GM18498 (cell line): Measurements from ENCODE around the gene MAPK12.

ENCODE experiments used
- ATAC-seq: cut with Tn5 transposase; IDR thresholded peaks from one replicate; pipeline ENCODE4 v1.9.1; 2021; ENCODE audit warnings: mild to moderate bottlenecking, moderate library complexity; ENCODE audit not compliant: unreplicated experiment

MAPK12 gene

DNA sequence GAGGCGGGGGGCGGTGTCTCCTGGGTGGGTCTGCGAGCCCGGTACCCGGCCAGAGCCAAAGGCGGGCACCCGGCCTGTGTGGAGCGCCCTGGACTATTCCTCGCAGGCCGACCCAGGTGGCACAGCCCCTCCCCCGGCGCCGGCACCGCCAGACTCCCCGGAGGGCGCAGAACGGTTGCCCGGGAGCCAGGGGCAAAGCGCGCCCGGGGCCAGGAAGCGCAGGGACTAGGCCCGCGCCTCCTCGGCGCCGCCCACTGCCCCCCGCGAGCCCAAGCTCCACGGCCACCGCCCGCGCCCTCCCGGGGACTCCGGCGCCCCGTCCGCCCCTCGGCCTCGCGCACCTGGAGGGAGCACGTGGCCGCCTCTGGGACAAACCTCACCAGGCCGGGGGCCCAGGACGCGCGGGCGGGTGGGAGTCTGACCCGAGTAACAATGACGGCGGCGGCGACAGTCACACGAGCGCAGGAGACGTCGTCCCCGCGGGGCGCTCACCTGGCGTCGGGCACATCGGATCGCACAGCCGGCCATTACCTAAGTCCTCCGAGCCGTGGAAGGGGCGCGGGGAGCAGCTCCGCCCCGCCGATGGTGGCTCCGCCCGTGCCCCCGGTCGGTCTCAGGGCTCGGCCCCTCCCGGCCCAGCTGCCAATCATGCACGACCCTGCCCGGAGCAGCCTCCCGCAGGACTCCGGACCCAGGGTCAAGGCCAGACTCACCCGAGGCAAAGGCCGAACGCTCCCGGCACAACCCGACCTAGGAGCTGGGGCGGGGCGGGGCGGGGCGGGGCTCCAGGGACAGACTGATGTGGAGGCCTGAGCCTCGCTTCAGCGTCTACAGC lies 38.5 kb upstream of the MAPK12 start:
- ATAC-seq = no peak

DNA sequence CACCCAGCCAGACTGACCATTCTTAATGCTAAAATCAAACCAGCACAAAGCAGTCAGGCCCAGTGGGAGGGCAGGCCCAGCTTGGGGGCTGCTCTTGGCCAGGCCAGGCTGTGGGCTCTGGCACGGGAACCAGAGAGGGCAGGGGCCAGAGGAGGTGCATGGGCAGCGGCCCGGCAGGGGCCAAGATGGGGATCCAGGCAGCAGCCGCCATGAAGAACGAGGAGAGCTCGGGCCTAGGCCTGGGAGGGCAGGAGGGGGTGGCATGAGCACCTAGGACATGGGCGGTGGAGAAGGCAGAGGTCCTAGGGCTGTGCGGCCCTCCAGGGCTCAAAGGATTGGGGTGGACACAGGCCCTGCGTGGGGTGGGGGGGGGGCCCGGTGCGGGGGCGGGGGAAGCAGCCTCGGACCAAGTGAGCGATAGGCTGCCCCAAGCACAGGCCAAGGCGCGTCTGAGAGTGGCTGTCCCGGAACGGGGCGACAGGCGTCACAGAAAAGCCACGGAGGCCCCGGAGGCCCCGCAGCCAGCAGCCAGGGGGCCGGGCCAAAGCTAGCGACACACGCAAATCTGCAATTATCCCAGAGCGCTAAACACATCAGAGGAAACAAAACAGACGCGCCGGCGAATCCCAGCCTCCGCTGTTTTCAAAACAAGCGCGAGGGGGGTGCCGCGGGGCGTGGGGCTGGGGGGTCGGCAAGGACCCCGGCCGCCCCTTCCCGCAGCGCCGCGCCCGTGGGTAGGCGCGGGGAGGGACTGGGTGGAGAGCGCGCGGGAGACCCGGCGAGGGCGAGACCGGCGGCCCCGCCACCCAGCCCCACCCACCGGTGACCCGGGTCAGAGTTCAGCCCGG lies 37.7 kb upstream of the MAPK12 start:
- no peak for ATAC-seq

GRCh38 chr22:50298266-50298637 lies 36.8 kb upstream of the MAPK12 start:
- ATAC-seq = no peak

- ATAC-seq = no peak
Measured at GRCh38 chr22:50297510-50298265, 36.2 kb upstream of the MAPK12 start.

- ATAC-seq = no peak
Measured at GRCh38 chr22:50296658-50297490, 35.4 kb upstream of the MAPK12 start.

GRCh38 chr22:50294319-50294656 lies 32.8 kb upstream of the MAPK12 start:
- ATAC-seq = no peak

DNA sequence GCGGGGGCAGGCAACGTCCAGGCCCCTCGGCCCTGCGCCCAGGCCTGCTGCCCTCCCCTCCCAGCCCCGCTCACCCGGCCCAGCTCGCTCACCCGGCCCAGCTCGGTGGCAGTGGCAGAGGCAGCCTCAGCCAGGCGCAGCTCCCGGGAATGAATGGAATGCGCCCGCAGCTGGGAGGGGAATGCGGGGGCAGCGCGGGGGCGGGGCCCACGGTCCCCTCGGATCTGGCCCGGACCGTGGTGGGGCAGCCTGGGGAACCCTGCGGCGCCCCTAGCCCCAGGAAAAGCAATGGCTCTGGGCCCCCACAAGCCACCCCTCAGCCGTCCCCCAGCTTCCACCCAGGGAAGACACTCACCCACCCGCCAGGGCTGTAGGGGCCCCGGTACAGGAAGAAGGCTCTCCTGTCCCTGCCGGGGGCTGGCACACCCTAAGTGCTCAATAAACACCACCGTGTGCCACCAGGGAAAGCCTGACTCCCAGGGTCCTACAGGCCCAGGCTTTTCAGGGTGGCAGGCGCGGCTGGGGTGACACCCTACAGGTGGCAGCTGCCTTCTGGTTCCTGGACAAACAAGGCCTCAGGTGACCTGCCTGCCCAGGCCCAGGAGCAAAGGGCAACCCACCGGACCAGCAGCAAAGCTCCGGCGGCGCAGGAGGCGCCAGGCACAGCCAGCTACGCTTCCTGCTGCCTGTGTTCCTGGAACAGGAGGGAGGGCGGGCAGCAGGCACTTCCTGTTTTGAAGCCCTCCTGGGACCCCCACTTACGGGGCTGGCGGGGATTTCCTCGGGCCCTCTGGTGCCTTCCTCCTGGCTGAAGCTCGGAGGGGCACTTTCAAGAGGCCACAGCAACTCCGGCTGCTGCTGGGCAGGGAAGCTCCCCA lies 32.2 kb upstream of the MAPK12 start:
- ATAC-seq = no peak

DNA sequence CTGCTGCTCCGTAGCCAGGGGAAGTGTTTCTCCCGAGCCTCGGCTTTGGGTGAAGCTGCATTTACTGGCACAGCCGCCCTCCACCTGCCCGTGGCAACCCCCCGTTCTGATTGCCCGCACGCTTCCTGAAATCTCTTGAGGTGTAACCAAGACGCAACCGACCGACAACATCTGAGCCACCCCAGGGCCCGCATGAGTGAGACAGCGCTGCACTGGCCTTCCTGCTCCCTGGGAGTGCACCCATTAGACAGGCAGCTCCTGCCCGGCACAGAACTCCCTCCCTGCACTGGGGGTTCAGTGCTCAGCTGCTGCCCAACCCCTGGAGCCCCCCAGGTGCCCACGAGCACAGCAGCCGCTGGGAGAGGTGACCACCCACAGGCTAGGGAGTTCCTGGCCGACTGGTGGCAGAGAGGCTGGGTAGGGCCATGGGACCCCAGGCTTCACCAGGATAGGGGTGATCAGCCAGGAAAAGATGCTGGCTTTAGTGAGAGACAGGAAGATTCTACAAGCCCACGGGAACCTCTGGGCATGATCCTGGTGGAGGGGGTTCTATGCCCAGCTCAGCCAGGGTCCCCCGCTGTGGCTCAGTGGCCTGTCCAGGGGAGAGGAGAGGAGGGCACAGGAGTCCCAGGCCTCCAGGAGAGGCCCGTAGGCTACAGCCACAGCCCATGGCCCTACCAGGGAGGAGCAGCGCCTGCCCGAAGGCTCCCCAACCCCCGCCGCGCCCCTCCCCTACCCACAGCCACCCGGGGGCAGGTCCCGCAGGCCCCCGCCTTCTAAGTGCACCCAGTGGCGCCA lies 31.4 kb upstream of the MAPK12 start:
- no peak for ATAC-seq

DNA sequence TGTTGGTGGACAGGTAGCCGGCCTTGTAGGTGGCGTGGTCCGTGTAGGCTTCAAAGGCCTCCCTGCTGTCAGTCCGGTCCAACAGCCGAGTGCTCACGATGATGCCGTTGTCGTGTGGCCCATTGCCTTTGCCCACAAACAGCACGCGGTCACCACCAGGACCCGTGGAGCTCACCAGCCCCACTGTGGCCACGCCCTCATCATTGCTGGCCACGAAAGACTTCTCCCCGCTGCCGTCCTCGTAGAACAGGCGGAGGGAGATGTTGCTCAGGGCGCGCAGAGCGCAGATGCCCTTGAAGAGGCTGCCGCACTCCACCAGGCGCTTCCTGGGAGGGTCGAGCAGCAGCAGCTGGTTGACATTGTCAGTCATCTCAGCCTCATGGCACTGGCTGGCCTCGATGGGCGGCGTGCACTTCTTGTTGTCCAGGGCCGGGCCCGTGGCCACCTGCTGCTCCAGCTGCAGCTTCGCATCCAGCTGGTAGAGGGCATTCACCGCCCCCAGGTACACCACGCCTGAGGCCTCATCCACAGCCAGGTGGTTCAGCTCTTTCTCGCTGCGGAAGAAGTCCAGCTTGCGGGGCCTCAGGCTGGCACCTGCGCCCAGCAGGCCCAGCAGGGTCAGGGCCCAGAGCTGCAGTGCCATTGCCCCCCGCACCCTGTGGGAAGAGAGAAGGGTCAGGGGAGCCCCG lies 28.6 kb upstream of the MAPK12 start:
- ATAC-seq = no peak

DNA sequence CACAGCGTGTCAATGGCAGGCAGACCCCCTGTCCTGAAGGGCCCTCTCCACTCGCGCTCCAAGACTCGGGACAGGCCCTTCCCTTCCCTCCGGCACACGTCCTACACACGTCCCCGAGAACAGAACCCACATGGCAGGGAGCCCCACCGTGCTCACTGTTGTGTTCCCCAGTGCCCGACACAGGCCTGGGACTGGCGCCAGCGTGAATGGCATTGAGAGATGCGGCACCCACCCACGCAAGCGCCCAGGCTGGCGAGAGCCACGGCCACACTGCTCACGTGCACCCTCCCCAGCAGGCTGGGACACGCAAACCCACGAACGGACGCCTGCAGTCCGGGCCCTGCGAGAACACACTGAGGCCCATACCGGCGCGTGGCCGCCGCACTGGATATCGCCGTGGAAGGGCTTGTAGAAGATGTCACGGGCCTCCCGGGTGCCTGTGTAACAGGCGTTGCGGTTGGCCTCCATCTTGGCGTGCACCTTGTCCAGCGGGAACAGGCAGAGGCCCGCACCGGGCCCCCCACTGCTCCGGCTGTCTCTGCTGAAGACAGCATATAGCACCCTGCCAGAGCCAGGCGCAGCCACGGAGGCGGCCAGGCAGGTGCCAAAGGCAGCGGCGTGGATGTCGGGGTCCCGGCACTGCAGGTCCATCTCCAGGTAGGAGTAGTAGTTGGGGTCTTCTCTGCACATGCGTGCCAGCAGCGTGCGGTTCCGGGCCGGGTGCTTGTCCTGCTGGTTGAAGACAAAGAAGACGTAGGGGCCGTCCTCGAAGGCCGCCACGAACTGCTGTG lies 27.9 kb upstream of the MAPK12 start:
- ATAC-seq = no peak

DNA sequence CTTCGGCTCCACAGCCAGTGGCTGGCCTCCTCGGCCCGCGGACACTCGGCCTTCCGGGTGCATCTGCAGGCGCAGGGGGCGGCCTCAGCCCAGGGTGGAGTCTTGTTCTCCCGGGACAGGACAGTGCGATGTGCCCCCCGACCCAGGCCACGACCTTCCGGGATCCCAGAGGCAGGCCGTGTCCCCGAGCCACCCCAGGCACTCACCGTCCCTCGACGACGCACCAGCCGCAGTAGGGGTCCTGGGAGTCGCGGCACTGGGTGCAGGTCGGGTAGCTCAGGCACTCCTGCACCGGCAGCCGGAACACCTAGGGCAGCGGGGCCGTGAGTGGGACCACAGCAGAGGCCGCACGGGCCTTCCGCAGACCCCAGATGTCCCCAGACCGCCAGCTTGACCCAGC lies 26.2 kb upstream of the MAPK12 start:
- ATAC-seq = no peak

DNA sequence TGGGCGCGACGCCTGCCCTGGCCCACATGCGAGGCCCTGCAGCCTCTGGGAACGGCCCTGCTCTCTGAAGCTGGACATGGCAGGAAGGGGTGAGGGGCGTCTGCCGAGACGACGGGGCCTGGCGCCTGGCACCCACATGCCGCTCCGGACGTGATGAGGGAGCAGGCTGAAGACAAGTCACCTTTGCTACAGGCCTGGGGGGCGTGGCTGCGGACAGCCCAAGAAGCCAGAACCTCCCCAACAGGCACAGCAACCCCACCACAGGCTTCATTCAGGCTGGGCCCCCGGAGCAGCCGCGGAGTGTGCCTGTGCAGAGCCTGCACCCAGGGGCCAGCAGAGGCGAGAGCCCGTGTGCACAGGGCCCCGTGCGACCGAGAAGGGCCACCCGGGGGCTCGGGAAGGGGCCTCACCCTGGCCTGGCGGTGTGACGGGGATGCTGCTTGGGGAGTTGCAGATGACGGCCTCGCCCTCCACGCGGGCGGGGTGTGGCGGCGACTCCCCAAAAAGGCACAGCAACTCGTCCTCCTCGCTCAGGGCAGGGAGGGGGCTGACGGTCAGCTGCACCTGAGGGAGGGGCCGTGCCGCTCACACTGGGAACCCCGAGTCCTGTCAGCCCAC lies 25.3 kb upstream of the MAPK12 start:
- no peak for ATAC-seq

DNA sequence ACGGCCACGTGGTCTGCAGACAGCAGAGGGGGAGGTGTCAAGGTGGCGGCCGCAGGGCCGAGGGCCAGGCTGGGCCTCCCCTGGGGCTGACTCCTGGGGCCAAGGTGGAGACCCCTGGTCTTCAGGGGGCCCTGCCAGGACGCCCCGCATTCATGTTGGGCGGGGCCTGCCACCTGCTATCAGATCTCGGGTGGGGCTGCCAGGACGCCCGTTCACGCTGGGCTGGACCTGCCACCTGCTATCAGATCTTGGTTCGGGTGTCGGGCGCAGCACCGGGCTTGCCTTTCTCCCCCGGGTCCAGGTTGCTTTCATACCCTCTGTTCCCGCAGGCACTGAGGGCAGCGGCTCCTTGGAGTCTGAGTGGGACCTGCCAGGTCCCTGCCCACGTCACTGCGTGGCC lies 24.8 kb upstream of the MAPK12 start:
- ATAC-seq = no peak

- no peak for ATAC-seq
Measured at GRCh38 chr22:50285568-50286229, 24.2 kb upstream of the MAPK12 start.

DNA sequence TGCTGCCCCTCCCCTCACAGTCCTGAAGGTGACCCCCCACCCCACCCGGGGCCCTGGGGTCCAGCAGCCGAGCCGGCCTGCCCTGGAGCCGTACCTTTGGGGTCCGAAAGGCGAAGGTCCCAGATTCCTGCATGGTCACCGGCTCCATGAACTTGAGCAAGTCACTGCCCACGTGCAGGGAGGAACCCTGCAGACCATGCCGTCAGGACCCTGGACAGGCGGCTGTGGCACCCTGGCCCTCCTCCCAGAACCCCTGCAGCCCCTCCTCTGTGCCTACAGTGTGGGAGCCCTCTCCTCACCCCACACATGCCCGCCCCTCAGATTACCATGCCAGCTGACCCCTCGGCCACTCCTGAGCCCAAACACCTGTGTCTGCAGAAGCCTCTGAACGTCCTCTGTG lies 23.0 kb upstream of the MAPK12 start:
- no peak for ATAC-seq

GRCh38 chr22:50283821-50284220 lies 22.3 kb upstream of the MAPK12 start:
- ATAC-seq = no peak
